ENCODE results near the gene ETV6.

DNA sequence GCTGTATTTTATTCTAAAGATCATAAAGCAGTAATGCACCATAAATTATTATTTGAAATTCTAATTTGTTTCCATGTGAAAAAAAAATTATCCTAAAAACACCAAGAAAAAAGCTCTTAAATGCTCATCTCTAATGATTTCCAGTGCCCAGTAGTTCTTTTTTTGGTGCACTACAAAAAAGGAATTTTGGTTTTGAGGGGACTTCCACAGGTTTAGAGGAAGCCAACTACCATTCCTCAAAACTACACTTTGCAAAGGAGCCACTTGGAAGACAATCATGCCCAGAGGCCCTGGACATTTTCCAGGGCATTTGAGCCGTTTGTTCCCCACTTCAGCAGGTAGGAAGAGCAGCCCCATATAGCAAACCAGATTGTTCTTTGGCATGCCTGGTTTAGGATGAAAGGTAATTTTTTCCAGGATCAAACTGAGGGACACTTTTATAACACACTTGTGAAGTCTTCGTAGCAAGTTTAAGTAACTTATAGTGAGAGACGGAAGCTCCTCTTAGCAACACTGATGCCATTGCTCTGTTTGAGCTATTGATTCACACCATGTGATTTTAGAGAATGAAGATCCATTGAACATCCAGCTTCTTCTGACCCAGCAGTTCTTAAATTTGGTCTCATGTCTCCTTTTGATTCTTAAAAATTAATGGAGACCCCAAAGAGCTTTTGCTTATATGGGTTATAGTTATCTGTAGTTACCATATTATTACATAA lies 187.9 kb downstream of the ETV6 start:
- TF ChIP-seq, protein P1, sequence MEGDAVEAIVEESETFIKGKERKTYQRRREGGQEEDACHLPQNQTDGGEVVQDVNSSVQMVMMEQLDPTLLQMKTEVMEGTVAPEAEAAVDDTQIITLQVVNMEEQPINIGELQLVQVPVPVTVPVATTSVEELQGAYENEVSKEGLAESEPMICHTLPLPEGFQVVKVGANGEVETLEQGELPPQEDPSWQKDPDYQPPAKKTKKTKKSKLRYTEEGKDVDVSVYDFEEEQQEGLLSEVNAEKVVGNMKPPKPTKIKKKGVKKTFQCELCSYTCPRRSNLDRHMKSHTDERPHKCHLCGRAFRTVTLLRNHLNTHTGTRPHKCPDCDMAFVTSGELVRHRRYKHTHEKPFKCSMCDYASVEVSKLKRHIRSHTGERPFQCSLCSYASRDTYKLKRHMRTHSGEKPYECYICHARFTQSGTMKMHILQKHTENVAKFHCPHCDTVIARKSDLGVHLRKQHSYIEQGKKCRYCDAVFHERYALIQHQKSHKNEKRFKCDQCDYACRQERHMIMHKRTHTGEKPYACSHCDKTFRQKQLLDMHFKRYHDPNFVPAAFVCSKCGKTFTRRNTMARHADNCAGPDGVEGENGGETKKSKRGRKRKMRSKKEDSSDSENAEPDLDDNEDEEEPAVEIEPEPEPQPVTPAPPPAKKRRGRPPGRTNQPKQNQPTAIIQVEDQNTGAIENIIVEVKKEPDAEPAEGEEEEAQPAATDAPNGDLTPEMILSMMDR (IDR thresholded peaks at IDR 0.05) = no peak
- no peak for TF ChIP-seq POLR2A (IDR thresholded peaks at IDR 0.05)

Data from right lobe of liver (tissue), 4 donors.